Body of pancreas (tissue), 4 donors: ENCODE results near the gene TBXA2R.

Source experiments
- CTCF ChIP-seq, 7 experiments: fragments of 450-650 bp in 4 of 7; fragments of 200-600 bp in 3 of 7; sonication (generic) in 3 of 7; IDR thresholded peaks; one replicate each; pipeline ENCODE4 v1.5.1; 2016 to 2019; ENCODE audit warnings: antibody characterized with exemption in 7 of 7
- POLR2A ChIP-seq, 3 donors: fragments of 450-650 bp; IDR thresholded peaks; one replicate each; pipeline ENCODE4 v1.6.1; 2016; ENCODE audit warnings: antibody characterized with exemption in 3 of 3, mild to moderate bottlenecking in 2 of 3

- TF ChIP-seq CTCF (IDR thresholded peaks at IDR 0.05) (no peak), POLR2A (IDR thresholded peaks at IDR 0.05) (no peak)
These were observed 28.8 kb downstream of the TBXA2R start for GRCh38 chr19:3577723-3578344.
